Fibroblast of lung (primary cell): Measurements from ENCODE around the gene EPS8L1. TPM values are rescaled to one million over a fixed set of nuclear protein-coding genes. Genes with fewer than 3 reads are reported as not detected.
"Not testable (repeated sequence)": the region's sequence is repeated elsewhere in the genome, so short reads cannot be mapped to it uniquely, and the experiment has no call there.

ENCODE experiments used
- DNase-seq, 2 donors: peaks; one replicate each; pipeline versions ENCODE4 v3.0.0 to v3.0.0-alpha.2; 2010; ENCODE audit warnings: low read depth in 2 of 2
- H2AFZ ChIP-seq: 2 replicates; pipeline ENCODE4 v1.5.1; 2012; ENCODE audit warnings: low read length, control low read depth, inconsistent platforms
- H3K27ac ChIP-seq: 2 replicates; pipeline ENCODE4 v1.5.1; 2011; ENCODE audit warnings: low read length, control low read depth; ENCODE audit not compliant: insufficient read depth
- H3K27me3 ChIP-seq: 2 replicates; pipeline ENCODE4 v1.5.1; 2011; ENCODE audit warnings: mild to moderate bottlenecking, low read length; ENCODE audit not compliant: control insufficient read depth, insufficient read depth
- H3K36me3 ChIP-seq: 2 replicates; pipeline ENCODE4 v1.5.1; 2011; ENCODE audit warnings: low read length; ENCODE audit not compliant: control insufficient read depth, insufficient read depth
- H3K4me1 ChIP-seq: 2 replicates; pipeline ENCODE4 v1.5.1; 2011; ENCODE audit warnings: low read length; ENCODE audit not compliant: control insufficient read depth, insufficient read depth; ENCODE audit errors: extremely low read depth
- H3K4me2 ChIP-seq: 2 replicates; pipeline ENCODE4 v1.5.1; 2011; ENCODE audit warnings: low read length, control low read depth; ENCODE audit not compliant: insufficient read depth; ENCODE audit errors: extremely low read depth
- H3K4me3 ChIP-seq, 4 experiments: fragments of 200-600 bp in 1 of 4; sonication (generic) in 1 of 4; replicated peaks in 1 of 4; 2 replicates each; pipeline ENCODE4 v1.5.1; 2011 to 2016; ENCODE audit warnings: low read length in 4 of 4, low read depth in 3 of 4, mild to moderate bottlenecking in 3 of 4, control low read depth in 2 of 4, inconsistent platforms in 1 of 4, mixed read lengths in 1 of 4; ENCODE audit not compliant: insufficient read depth in 1 of 4; ENCODE audit errors: control extremely low read depth in 1 of 4
- H3K79me2 ChIP-seq: 2 replicates; pipeline ENCODE4 v1.5.1; 2012; ENCODE audit warnings: mild to moderate bottlenecking, low read length, inconsistent platforms; ENCODE audit not compliant: control insufficient read depth, insufficient read depth
- H3K9ac ChIP-seq: 2 replicates; pipeline ENCODE4 v1.5.1; 2011; ENCODE audit warnings: mild to moderate bottlenecking, low read length, control low read depth; ENCODE audit not compliant: insufficient read depth
- H3K9me3 ChIP-seq: 2 replicates; pipeline ENCODE4 v1.5.1; 2012; ENCODE audit warnings: low read depth, low read length; ENCODE audit not compliant: control insufficient read depth, insufficient read depth
- H4K20me1 ChIP-seq: 2 replicates; pipeline ENCODE4 v1.5.1; 2011; ENCODE audit warnings: low read length; ENCODE audit not compliant: control insufficient read depth, insufficient read depth; ENCODE audit errors: extremely low read depth
- CTCF ChIP-seq, 2 donors: IDR thresholded peaks in 1 of 2; conservative IDR thresholded peaks in 1 of 2; 1 replicate in 1 of 2; 2 replicates in 1 of 2; pipeline ENCODE4 v1.5.1; 2011 to 2012; ENCODE audit warnings: low read length in 2 of 2, control low read depth in 1 of 2, inconsistent platforms in 1 of 2, low read depth in 1 of 2, mild to moderate bottlenecking in 1 of 2
- EZH2 ChIP-seq: IDR thresholded peaks from 2 replicates; pipeline ENCODE4 v1.5.1; 2012; ENCODE audit warnings: low read length, control low read depth, mild to moderate bottlenecking; ENCODE audit errors: missing control alignments
- polyA plus RNA-seq, 2 donors: library from polyadenylated mRNA; depleted of rRNA in 1 of 2; stranded (reverse) in 1 of 2; unstranded in 1 of 2; fragments of >200 nt; gene quantifications; 2 replicates each; pipeline ENCODE4 v1.2.1, GENCODE V29; 2011 to 2012; ENCODE audit warnings: missing spikeins in 1 of 2
- total RNA-seq: library from RNA; depleted of rRNA; stranded (reverse); fragments of >200 nt; gene quantifications from 2 replicates; pipeline ENCODE4 v1.2.1, GENCODE V29; 2014

EPS8L1 gene
- total and polyA plus RNA-seq, 2 donors (not counting 1 experiment from before 2014, with no cell fraction given) = 0.17 to 1.9 TPM

- no peak overlapping the region for H3K4me2 ChIP-seq
- no peaks in the 10 kb centered on the region for H3K36me3 ChIP-seq
- no peaks in the 10 kb centered on the region for H3K79me2 ChIP-seq
- H3K9ac ChIP-seq = no peak overlapping the region
- H3K27me3 ChIP-seq = no peaks in the 10 kb centered on the region
- TF ChIP-seq CTCF (conservative IDR thresholded peaks at IDR 0.05 in 1 of 2, IDR thresholded peaks at IDR 0.05 in 1 of 2; ENCODE audit: low read depth in 1 of 2, low read length in 2 of 2) (no peak), EZH2 (no peak)
- no peak overlapping the region for H2AFZ ChIP-seq
- H3K4me3 ChIP-seq = no peak overlapping the region
- H3K9me3 ChIP-seq = no peaks in the 10 kb centered on the region
- DNase-seq = no peak
- no peak overlapping the region for H3K27ac ChIP-seq
- H4K20me1 ChIP-seq = no peaks in the 10 kb centered on the region
- no peaks in the 10 kb centered on the region for H3K4me1 ChIP-seq
These were observed 46.9 kb upstream of the EPS8L1 start for GRCh38 chr19:55028757-55029156.

- Histone ChIP-seq H3K36me3 (no peaks in the 10 kb centered on the region), H3K4me1 (no peaks in the 10 kb centered on the region), H3K4me3 (no peak overlapping the region), H2AFZ (no peak overlapping the region), H3K79me2 (no peaks in the 10 kb centered on the region), H3K4me2 (no peak overlapping the region), H4K20me1 (no peaks in the 10 kb centered on the region), H3K27ac (no peak overlapping the region), H3K9me3 (no peaks in the 10 kb centered on the region), H3K27me3 (no peaks in the 10 kb centered on the region), H3K9ac (no peak overlapping the region)
- no peak for DNase-seq
- TF ChIP-seq CTCF (conservative IDR thresholded peaks at IDR 0.05 in 1 of 2, IDR thresholded peaks at IDR 0.05 in 1 of 2; ENCODE audit: low read depth in 1 of 2, low read length in 2 of 2) = no peak
- no peak for TF ChIP-seq EZH2
These were observed 44.5 kb upstream of the EPS8L1 start for GRCh38 chr19:55031178-55031577.

- no peak overlapping the region for H2AFZ ChIP-seq
- H3K9me3 ChIP-seq = no peaks in the 10 kb centered on the region
- H3K36me3 ChIP-seq = no peaks in the 10 kb centered on the region
- no peak overlapping the region for H3K4me2 ChIP-seq
- no peaks in the 10 kb centered on the region for H3K4me1 ChIP-seq
- H3K4me3 ChIP-seq = no peak overlapping the region
- H3K27ac ChIP-seq = no peak overlapping the region
- no peak overlapping the region for H3K9ac ChIP-seq
- no peaks in the 10 kb centered on the region for H4K20me1 ChIP-seq
- no peaks in the 10 kb centered on the region for H3K79me2 ChIP-seq
- H3K27me3 ChIP-seq = no peaks in the 10 kb centered on the region
- DNase-seq = no peak
- TF ChIP-seq EZH2 = no peak
- no peak for TF ChIP-seq CTCF (conservative IDR thresholded peaks at IDR 0.05 in 1 of 2, IDR thresholded peaks at IDR 0.05 in 1 of 2; ENCODE audit: low read depth in 1 of 2, low read length in 2 of 2)
These were observed 43.4 kb upstream of the EPS8L1 start for GRCh38 chr19:55032170-55032800.

- H3K4me2 ChIP-seq, DNase-seq, H2AFZ ChIP-seq, H4K20me1 ChIP-seq, H3K4me1 ChIP-seq, H3K27me3 ChIP-seq, H3K9me3 ChIP-seq, H3K9ac ChIP-seq, H3K4me3 ChIP-seq, H3K27ac ChIP-seq, H3K36me3 ChIP-seq, H3K79me2 ChIP-seq: not testable (repeated sequence)
These were observed 42.6 kb upstream of the EPS8L1 start for GRCh38 chr19:55032976-55033643.
